Thymus (tissue), 11 donors: ENCODE results near the gene NKX1-2. TPM values are rescaled to one million over a fixed set of nuclear protein-coding genes. Genes with fewer than 3 reads are reported as not detected.
"Not testable (repeated sequence)": the region's sequence is repeated elsewhere in the genome, so short reads cannot be mapped to it uniquely, and the experiment has no call there.

Experiments
- DNase-seq, 9 donors: peaks; one replicate each; pipeline ENCODE4 v3.0.0-alpha.2; 2013; ENCODE audit warnings: low spot score in 9 of 9, low read depth in 6 of 9, missing footprints in 1 of 9
- H3K27ac ChIP-seq, 2 donors: one replicate each; pipeline ENCODE4 v1.5.1; 2013; ENCODE audit warnings: control low read depth in 1 of 2, low read depth in 1 of 2, low read length in 1 of 2, mild to moderate bottlenecking in 1 of 2, moderate library complexity in 1 of 2
- H3K27me3 ChIP-seq, 2 donors: one replicate each; pipeline ENCODE4 v1.5.1; 2013; ENCODE audit warnings: low read length in 1 of 2; ENCODE audit not compliant: control insufficient read depth in 2 of 2, insufficient read depth in 1 of 2
- H3K36me3 ChIP-seq, 2 donors: one replicate each; pipeline ENCODE4 v1.5.1; 2013; ENCODE audit warnings: low read length in 1 of 2, mild to moderate bottlenecking in 1 of 2, moderate library complexity in 1 of 2; ENCODE audit not compliant: control insufficient read depth in 2 of 2, insufficient read depth in 2 of 2
- H3K4me1 ChIP-seq, 2 donors: one replicate each; pipeline ENCODE4 v1.5.1; 2013; ENCODE audit warnings: low read length in 2 of 2; ENCODE audit not compliant: control insufficient read depth in 2 of 2, insufficient read depth in 2 of 2
- H3K4me3 ChIP-seq, 2 donors: one replicate each; pipeline ENCODE4 v1.5.1; 2013; ENCODE audit warnings: low read length in 2 of 2, control low read depth in 1 of 2, mild to moderate bottlenecking in 1 of 2
- H3K9me3 ChIP-seq, 2 donors: one replicate each; pipeline ENCODE4 v1.5.1; 2013; ENCODE audit warnings: low read length in 1 of 2, mild to moderate bottlenecking in 1 of 2; ENCODE audit not compliant: control insufficient read depth in 2 of 2, insufficient read depth in 1 of 2
- WGBS: extraction: QIAGEN DNeasy Blood & Tissue Kit; methylation state at CpG from one replicate; pipeline ENCODE4 v1.1.7; 2013; 5-methylcytosine and 5-hydroxymethylcytosine counted together
- polyA plus RNA-seq: library from polyadenylated mRNA; stranded (reverse); fragments of 200-250 nt; gene quantifications from one replicate; pipeline ENCODE4 v1.2.3, GENCODE V29; 2013
- total RNA-seq: library from RNA; stranded (reverse); fragments of 120-200 nt; gene quantifications from one replicate; pipeline ENCODE4 v1.2.4, GENCODE V29; 2013
- donor health status: healthy.

The NKX1-2 gene
- total and polyA plus RNA-seq, 2 donors: 0.05 TPM

- H3K9me3 ChIP-seq: no peaks in the 10 kb centered on the region
These were observed 1.1 kb downstream of the NKX1-2 start for GRCh38 chr10:124448696-124449169.

GRCh38 chr10:124447751-124448466 is 1.9 kb downstream of the NKX1-2 start:
- Histone ChIP-seq H3K4me1 (no peaks in the 10 kb centered on the region), H3K9me3 (no peaks in the 10 kb centered on the region), H3K27me3 (peaks cover 67 to 94% of the 10 kb centered on the region in 2 donors), H3K27ac (no peak overlapping the region), H3K4me3 (peak overlapping the region in 1 of 2 donors; percentile 26), H3K36me3 (no peaks in the 10 kb centered on the region)
- 3% methylated on average over 60 of the region's 60 CpGs for WGBS
- no peak for DNase-seq

More at GRCh38 chr10:124448696-124449169, 1.1 kb downstream of the NKX1-2 start:
- 6% methylated on average over 26 of the region's 26 CpGs for WGBS
- Histone ChIP-seq H3K27me3 (peaks cover 72 to 95% of the 10 kb centered on the region in 2 donors), H3K36me3 (no peaks in the 10 kb centered on the region), H3K4me1 (no peaks in the 10 kb centered on the region), H3K4me3 (no peak overlapping the region), H3K27ac (no peak overlapping the region)
- DNase-seq: no peak

GRCh38 chr10:124446830-124447750 is 2.7 kb downstream of the NKX1-2 start:
- 13% methylated on average over 71 of the region's 71 CpGs for WGBS
- H3K4me3 ChIP-seq: peak overlapping the region in 1 of 2 donors; percentile 26

GRCh38 chr10:124441694-124442093 is 8.1 kb downstream of the NKX1-2 start:
- H3K27ac ChIP-seq, H3K9me3 ChIP-seq, H3K4me1 ChIP-seq, H3K36me3 ChIP-seq, H3K4me3 ChIP-seq, DNase-seq: not testable (repeated sequence)
- WGBS: 81% methylated on average over 5 of the region's 5 CpGs
- H3K27me3 ChIP-seq: peaks cover 12 to 33% of the 10 kb centered on the region in 2 donors

More at GRCh38 chr10:124446830-124447750, 2.7 kb downstream of the NKX1-2 start:
- Histone ChIP-seq H3K9me3 (no peaks in the 10 kb centered on the region), H3K4me1 (no peaks in the 10 kb centered on the region), H3K36me3 (no peaks in the 10 kb centered on the region), H3K27me3 (peaks cover 61 to 86% of the 10 kb centered on the region in 2 donors), H3K27ac (no peak overlapping the region)
- DNase-seq: no peak

- WGBS: 73% methylated on average over 8 of the region's 8 CpGs
- no peaks in the 10 kb centered on the region for H3K27me3 ChIP-seq
- H3K4me3 ChIP-seq: no peak overlapping the region
- no peaks in the 10 kb centered on the region for H3K9me3 ChIP-seq
- H3K4me1 ChIP-seq: no peaks in the 10 kb centered on the region
- no peak for DNase-seq
- H3K27ac ChIP-seq: no peak overlapping the region
- H3K36me3 ChIP-seq: no peaks in the 10 kb centered on the region
These were observed 13.6 kb downstream of the NKX1-2 start for GRCh38 chr10:124436191-124436638.

GRCh38 chr10:124435683-124436082 is 14.2 kb downstream of the NKX1-2 start:
- H3K9me3 ChIP-seq, H3K4me1 ChIP-seq, H3K27me3 ChIP-seq, H3K4me3 ChIP-seq, H3K36me3 ChIP-seq, H3K27ac ChIP-seq, DNase-seq: not testable (repeated sequence)
- 97% methylated on average over 4 of the region's 4 CpGs for WGBS

- 93% methylated on average over 3 of the region's 3 CpGs for WGBS
- peaks cover 0 to 9% of the 10 kb centered on the region in 2 donors for H3K27me3 ChIP-seq
- no peak overlapping the region for H3K27ac ChIP-seq
- no peak for DNase-seq
- H3K36me3 ChIP-seq: no peaks in the 10 kb centered on the region
- H3K4me3 ChIP-seq: no peak overlapping the region
- no peaks in the 10 kb centered on the region for H3K9me3 ChIP-seq
- no peaks in the 10 kb centered on the region for H3K4me1 ChIP-seq
These were observed 16.4 kb downstream of the NKX1-2 start for GRCh38 chr10:124433461-124433860.

DNA sequence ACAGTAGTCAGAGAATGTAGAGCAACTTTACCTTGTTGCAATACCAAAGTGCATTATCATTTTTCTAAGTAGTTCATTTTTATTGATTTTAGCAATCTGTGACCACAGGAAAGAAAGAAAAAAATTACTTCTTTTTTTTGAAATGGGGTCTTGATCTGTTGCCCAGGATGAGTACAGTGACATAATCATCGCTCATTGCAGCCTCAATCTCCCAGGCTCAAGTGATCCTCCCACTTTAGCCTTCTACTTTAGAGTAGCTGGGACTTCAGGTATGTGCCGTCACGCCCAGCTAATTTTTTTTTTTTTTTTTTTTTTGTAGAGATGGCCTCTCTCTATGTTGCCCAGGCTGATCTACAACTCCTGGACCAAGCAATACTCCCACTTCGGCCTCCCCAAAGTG is 19.8 kb downstream of the NKX1-2 start:
- H3K36me3 ChIP-seq: no peaks in the 10 kb centered on the region
- H3K27me3 ChIP-seq: peaks cover 0 to 18% of the 10 kb centered on the region in 2 donors
- 95% methylated on average over 4 of the region's 4 CpGs for whole genome bisulfite sequencing
- no peaks in the 10 kb centered on the region for H3K4me1 ChIP-seq
- DNase-seq: no peak
- no peak overlapping the region for H3K4me3 ChIP-seq
- no peak overlapping the region for H3K27ac ChIP-seq
- no peaks in the 10 kb centered on the region for H3K9me3 ChIP-seq

DNA sequence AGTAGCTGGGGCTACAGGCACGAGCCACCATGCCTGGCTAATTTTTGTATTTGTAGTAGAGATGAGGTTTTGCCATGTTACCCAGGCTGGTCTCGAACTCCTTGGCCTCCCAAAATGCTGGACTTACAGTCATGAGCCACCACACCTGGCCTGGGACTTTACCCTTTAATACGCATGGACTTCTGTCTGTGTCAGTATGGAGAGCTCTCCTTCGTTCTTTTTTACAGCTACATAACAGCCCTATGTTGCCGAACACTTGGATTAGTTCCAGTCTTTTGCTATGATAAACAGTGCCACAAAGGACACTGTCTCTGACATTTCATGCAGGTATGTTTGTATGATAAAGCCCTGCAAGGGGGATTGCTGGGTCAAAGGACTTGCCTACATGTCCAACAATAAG is 20.3 kb downstream of the NKX1-2 start:
- H3K27me3 ChIP-seq: peaks cover 0 to 20% of the 10 kb centered on the region in 2 donors
- no peaks in the 10 kb centered on the region for H3K36me3 ChIP-seq
- no peaks in the 10 kb centered on the region for H3K9me3 ChIP-seq
- DNase-seq: no peak
- no peak overlapping the region for H3K4me3 ChIP-seq
- H3K4me1 ChIP-seq: no peaks in the 10 kb centered on the region
- WGBS: 90% methylated on average over 5 of the region's 5 CpGs
- no peak overlapping the region for H3K27ac ChIP-seq
